K562 (cell line): ENCODE results near the gene FCAR. TPM values are rescaled to one million over a fixed set of nuclear protein-coding genes. Genes with fewer than 3 reads are reported as not detected.
"Not testable (repeated sequence)": the region's sequence is repeated elsewhere in the genome, so short reads cannot be mapped to it uniquely, and the experiment has no call there.

Source experiments
- ATAC-seq: fragments of 200-7000 bp; cut with Tn5 transposase; 3 replicates; pipeline ENCODE4 v1.9.1; 2020; ENCODE audit warnings: moderate library complexity
- BruUV-seq: library from RNA; stranded (reverse); fragments of 400-500 nt; replicated peaks from 2 replicates; lab custom pipeline; 2021; lab: Mats Ljungman, UMichigan
- CTCF ChIA-PET: fragments of 300-600 bp; formaldehyde crosslinking; extraction: SDS; loops from one replicate; lab custom pipeline; 2021; ENCODE audit warnings: low intra/inter-chr PET ratio; lab: Yijun Ruan, JAX
- POLR2A ChIA-PET: fragments of 300-600, 350-650 bp; sonication (Branson Sonifier 250); formaldehyde crosslinking; extraction: SDS; loops from one replicate; lab custom pipeline; 2021; ENCODE audit warnings: antibody characterized with exemption, inconsistent platforms; lab: Yijun Ruan, JAX
- DNase-seq, 4 experiments: peaks; one replicate each; pipeline versions ENCODE4 v3.0.0 to v3.0.0-alpha.2; 2011 to 2018; ENCODE audit warnings: low spot score in 3 of 4, mixed read lengths in 3 of 4; ENCODE audit errors: extremely low read depth in 1 of 4
- FAIRE-seq: peaks from 2 replicates; lab custom pipeline; 2011; peaks lifted over from hg19 to GRCh38; lab: Jason Lieb, UNC
- H2AFZ ChIP-seq: 2 replicates; pipeline ENCODE4 v1.6.0; 2011; ENCODE audit warnings: low read depth, low read length, control low read depth, inconsistent platforms
- H3K27ac ChIP-seq: fragments of 200-600 bp; 3 replicates; pipeline ENCODE4 v1.8.0; 2011; ENCODE audit warnings: low read depth, mild to moderate bottlenecking, control low read depth, inconsistent platforms, low read length, moderate library complexity, mixed read lengths; ENCODE audit errors: extremely low read depth
- H3K27me3 ChIP-seq, 2 experiments: fragments of 300-600 bp in 1 of 2; 2 replicates in 1 of 2; 3 replicates in 1 of 2; pipeline versions ENCODE4 v1.6.0 to v1.8.0; 2011; ENCODE audit warnings: inconsistent platforms in 2 of 2, low read length in 2 of 2, mild to moderate bottlenecking in 1 of 2, mixed read lengths in 1 of 2, moderate library complexity in 1 of 2; ENCODE audit not compliant: control insufficient read depth in 2 of 2, insufficient read depth in 2 of 2
- H3K36me3 ChIP-seq: fragments of 300-600 bp; 3 replicates; pipeline ENCODE4 v1.8.0; 2011; ENCODE audit warnings: mild to moderate bottlenecking, low read length, inconsistent platforms; ENCODE audit not compliant: control insufficient read depth, insufficient read depth
- H3K4me1 ChIP-seq, 2 experiments: fragments of 200-600 bp in 1 of 2; replicated peaks in 1 of 2; 2 replicates in 1 of 2; 3 replicates in 1 of 2; pipeline versions ENCODE4 v1.5.1 to v1.8.0; 2011; ENCODE audit warnings: inconsistent platforms in 2 of 2, low read length in 2 of 2, mild to moderate bottlenecking in 1 of 2, mixed read lengths in 1 of 2, moderate library complexity in 1 of 2; ENCODE audit not compliant: control insufficient read depth in 2 of 2, insufficient read depth in 2 of 2
- H3K4me2 ChIP-seq: 2 replicates; pipeline ENCODE4 v1.6.1; 2011; ENCODE audit warnings: low read length, control low read depth, inconsistent platforms, mixed read lengths; ENCODE audit not compliant: insufficient read depth
- H3K4me3 ChIP-seq: fragments of 200-600 bp; sonication (generic), shearing (Covaris generic); 2 replicates; pipeline ENCODE4 v1.5.1; 2016; ENCODE audit warnings: control low read depth, inconsistent platforms
- H3K79me2 ChIP-seq: fragments of 200-600 bp; 3 replicates; pipeline ENCODE4 v1.8.0; 2011; ENCODE audit warnings: low read length, inconsistent platforms; ENCODE audit not compliant: control insufficient read depth, insufficient read depth
- H3K9ac ChIP-seq, 2 experiments: 2 replicates each; pipeline versions ENCODE4 v1.6.0 to v1.6.1; 2011; ENCODE audit warnings: low read depth in 2 of 2, low read length in 2 of 2, control low read depth in 1 of 2, inconsistent platforms in 1 of 2, mild to moderate bottlenecking in 1 of 2, mixed read lengths in 1 of 2; ENCODE audit not compliant: insufficient read depth in 1 of 2
- H3K9me1 ChIP-seq: one replicate; pipeline ENCODE4 v1.6.0; 2011; ENCODE audit warnings: inconsistent platforms, mild to moderate bottlenecking, low read length, moderate library complexity; ENCODE audit not compliant: control insufficient read depth, insufficient read depth
- H3K9me3 ChIP-seq: replicated peaks from 2 replicates; pipeline ENCODE4 v1.5.1; 2011; ENCODE audit warnings: low read depth, low read length, inconsistent platforms; ENCODE audit not compliant: control insufficient read depth, insufficient read depth
- H4K20me1 ChIP-seq: replicated peaks from 2 replicates; pipeline ENCODE4 v1.6.1; 2011; ENCODE audit warnings: low read length, inconsistent platforms, mixed read lengths; ENCODE audit not compliant: control insufficient read depth, insufficient read depth
- WGBS: fragments of 100-300 bp; shearing (Covaris generic); methylation state at CpG from one replicate; pipeline ENCODE4 v1.1.6; 2016; ENCODE audit warnings: low coverage, mixed read lengths; ENCODE audit not compliant: insufficient coverage; ENCODE audit errors: missing lambda C conversion rate; 5-methylcytosine and 5-hydroxymethylcytosine counted together
- in situ Hi-C: fragments of 300-500 bp; cut with MboI; formaldehyde crosslinking; loops from 4 replicates; pipeline ENCODE4 v1.15.0; 2018; ENCODE audit warnings: inconsistent platforms, mixed read lengths
- intact Hi-C: fragments of 100-400 bp; cut with micrococcal nuclease; formaldehyde crosslinking; loops from 2 replicates; pipeline ENCODE4 v1.14.2; 2022
- polyA plus RNA-seq, 8 experiments: library from polyadenylated mRNA; depleted of rRNA in 4 of 8; stranded (reverse) in 5 of 8; unstranded in 3 of 8; fragments of >200 nt; fragmentation: Nextera tagmentation in 2 of 8; fragmentation: Illumina TruSeq in 1 of 8; extraction: Ambion mirVana in 2 of 8; extraction: Trizol in 1 of 8; gene quantifications; 2 replicates each; pipeline versions ENCODE4 v1.2.1 to v1.2.3, GENCODE V29; 2011 to 2014; ENCODE audit warnings: inconsistent platforms in 1 of 8, missing spikeins in 1 of 8
- total RNA-seq, 7 experiments: library from RNA; depleted of rRNA in 6 of 7; stranded (reverse); fragments of >200 nt in 6 of 7; fragmentation: Illumina TruSeq in 2 of 7; extraction: Trizol in 2 of 7; gene quantifications; 2 replicates each; pipeline versions ENCODE4 v1.2.1 to v1.2.3, GENCODE V29; 2011 to 2021; ENCODE audit warnings: low replicate concordance in 1 of 7
- TF ChIP-seq, protein P1 (sequence below), 2 experiments: fragments of 450-650 bp; IDR thresholded peaks; 2 replicates each; pipeline ENCODE4 v1.6.1; 2018; ENCODE audit warnings: mild to moderate bottlenecking in 2 of 2, low read depth in 1 of 2; ENCODE audit not compliant: partially characterized antibody in 2 of 2

The FCAR gene
- total and polyA plus RNA-seq, 9 of the 15 experiments (the other 6 are each of a cell fraction or from before 2014, with no cell fraction given) = not detected

DNA sequence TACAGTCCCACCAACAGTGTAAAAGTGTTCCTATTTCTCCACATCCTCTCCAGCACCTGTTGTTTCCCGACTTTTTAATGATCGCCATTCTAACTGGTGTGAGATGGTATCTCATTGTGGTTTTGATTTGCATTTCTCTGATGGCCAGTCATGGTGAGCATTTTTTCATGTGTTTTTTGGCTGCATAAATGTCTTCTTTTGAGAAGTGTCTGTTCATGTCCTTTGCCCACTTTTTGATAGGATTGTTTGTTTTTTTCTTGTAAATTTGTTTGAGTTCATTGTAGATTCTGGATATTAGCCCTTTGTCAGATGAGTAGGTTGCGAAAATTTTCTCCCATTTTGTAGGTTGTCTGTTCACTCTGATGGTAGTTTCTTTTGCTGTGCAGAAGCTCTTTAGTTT lies 10.6 kb upstream of the FCAR start:
- in situ Hi-C loops = not testable (repeated sequence)

More for the DNA sequence above, 10.6 kb upstream of the FCAR start:
- H3K9ac ChIP-seq, H4K20me1 ChIP-seq, H3K27ac ChIP-seq, DNase-seq, H3K4me1 ChIP-seq, H3K36me3 ChIP-seq, POLR2A ChIA-PET, H3K4me3 ChIP-seq, CTCF ChIA-PET, H3K4me2 ChIP-seq, H2AFZ ChIP-seq, H3K9me1 ChIP-seq, intact Hi-C loops, H3K9me3 ChIP-seq, ATAC-seq, FAIRE-seq, BruUV-seq, H3K79me2 ChIP-seq: not testable (repeated sequence)
- TF ChIP-seq, protein P1, sequence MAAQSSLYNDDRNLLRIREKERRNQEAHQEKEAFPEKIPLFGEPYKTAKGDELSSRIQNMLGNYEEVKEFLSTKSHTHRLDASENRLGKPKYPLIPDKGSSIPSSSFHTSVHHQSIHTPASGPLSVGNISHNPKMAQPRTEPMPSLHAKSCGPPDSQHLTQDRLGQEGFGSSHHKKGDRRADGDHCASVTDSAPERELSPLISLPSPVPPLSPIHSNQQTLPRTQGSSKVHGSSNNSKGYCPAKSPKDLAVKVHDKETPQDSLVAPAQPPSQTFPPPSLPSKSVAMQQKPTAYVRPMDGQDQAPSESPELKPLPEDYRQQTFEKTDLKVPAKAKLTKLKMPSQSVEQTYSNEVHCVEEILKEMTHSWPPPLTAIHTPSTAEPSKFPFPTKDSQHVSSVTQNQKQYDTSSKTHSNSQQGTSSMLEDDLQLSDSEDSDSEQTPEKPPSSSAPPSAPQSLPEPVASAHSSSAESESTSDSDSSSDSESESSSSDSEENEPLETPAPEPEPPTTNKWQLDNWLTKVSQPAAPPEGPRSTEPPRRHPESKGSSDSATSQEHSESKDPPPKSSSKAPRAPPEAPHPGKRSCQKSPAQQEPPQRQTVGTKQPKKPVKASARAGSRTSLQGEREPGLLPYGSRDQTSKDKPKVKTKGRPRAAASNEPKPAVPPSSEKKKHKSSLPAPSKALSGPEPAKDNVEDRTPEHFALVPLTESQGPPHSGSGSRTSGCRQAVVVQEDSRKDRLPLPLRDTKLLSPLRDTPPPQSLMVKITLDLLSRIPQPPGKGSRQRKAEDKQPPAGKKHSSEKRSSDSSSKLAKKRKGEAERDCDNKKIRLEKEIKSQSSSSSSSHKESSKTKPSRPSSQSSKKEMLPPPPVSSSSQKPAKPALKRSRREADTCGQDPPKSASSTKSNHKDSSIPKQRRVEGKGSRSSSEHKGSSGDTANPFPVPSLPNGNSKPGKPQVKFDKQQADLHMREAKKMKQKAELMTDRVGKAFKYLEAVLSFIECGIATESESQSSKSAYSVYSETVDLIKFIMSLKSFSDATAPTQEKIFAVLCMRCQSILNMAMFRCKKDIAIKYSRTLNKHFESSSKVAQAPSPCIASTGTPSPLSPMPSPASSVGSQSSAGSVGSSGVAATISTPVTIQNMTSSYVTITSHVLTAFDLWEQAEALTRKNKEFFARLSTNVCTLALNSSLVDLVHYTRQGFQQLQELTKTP (IDR thresholded peaks at IDR 0.05; ENCODE audit: low read depth in 1 of 2, partially characterized antibody in 2 of 2) = peak in 1 of 2 experiments; percentile 94
- peaks cover 4 to 17% of the 10 kb centered on the region in 2 experiments; a peak in 3 of 5 replicates for H3K27me3 ChIP-seq
- WGBS = no CpG with 5 or more reads among the region's 3 CpGs
